ENCODE measurements around the gene ADGRF1. TPM values are rescaled to one million over a fixed set of nuclear protein-coding genes. Genes with fewer than 3 reads are reported as not detected.
A peak's percentile ranks its signal among the peaks of the same experiment; 100 is the strongest.

The ADGRF1 gene
- total RNA-seq, 1 experiment from 2014 or later = 39.6 TPM

- Histone ChIP-seq H3K27me3 (ENCODE audit: insufficient read depth, low read length) (no peaks in the 10 kb centered on the region), H3K4me2 (ENCODE audit: low read length) (0 out of 2 replicates have a peak overlapping the region, but pooled peaks have one; percentile 72), H4K20me1 (ENCODE audit: insufficient read depth) (no peaks in the 10 kb centered on the region), H3K36me3 (ENCODE audit: control insufficient read depth in 1 of 2, insufficient read depth in 2 of 2, low read length in 2 of 2) (peaks cover 0 to 9% of the 10 kb centered on the region in 2 experiments; a peak in 1 of 4 replicates), H3K4me1 (ENCODE audit: control insufficient read depth in 1 of 2, insufficient read depth in 2 of 2, low read length in 2 of 2) (peaks cover 38 to 48% of the 10 kb centered on the region in 2 experiments), H3K9me2 (ENCODE audit: insufficient read depth) (no peaks in the 10 kb centered on the region), H3K4me3 (replicated peaks in 1 of 2; ENCODE audit: low read depth in 1 of 2, low read length in 2 of 2) (no peak overlapping the region), H3K27ac (ENCODE audit: low read depth, low read length) (no peak overlapping the region), H2AFZ (ENCODE audit: low read depth, low read length, poor library complexity, severe bottlenecking) (no peak overlapping the region), H3K9me3 (ENCODE audit: control insufficient read depth in 1 of 2, insufficient read depth in 1 of 2, low read depth in 1 of 2, low read length in 2 of 2) (no peaks in the 10 kb centered on the region), H3K9ac (ENCODE audit: low read length) (no peak overlapping the region), H3K79me2 (ENCODE audit: insufficient read depth, low read length) (peaks cover 86% of the 10 kb centered on the region)
- CTCF ChIA-PET = interaction anchor here (2.1 kb wide), 1 partner anchor 184 kb away, joined by 8 read pairs; no protein-coding TSS in a partner anchor
- TF ChIP-seq, protein P1, sequence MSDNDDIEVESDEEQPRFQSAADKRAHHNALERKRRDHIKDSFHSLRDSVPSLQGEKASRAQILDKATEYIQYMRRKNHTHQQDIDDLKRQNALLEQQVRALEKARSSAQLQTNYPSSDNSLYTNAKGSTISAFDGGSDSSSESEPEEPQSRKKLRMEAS (IDR thresholded peaks at IDR 0.05) = no peak
- no peak for TF ChIP-seq EZH2 (IDR thresholded peaks at IDR 0.05)
- intact Hi-C loops (cut with micrococcal nuclease) = no loop called here
- RAD21 ChIA-PET (ENCODE audit: low non-redundant PET in 1 of 2, low total read pairs in 2 of 2, uncharacterized antibody in 2 of 2, unreplicated experiment in 2 of 2) = no interaction called here
- no TSS peak for BruUV-seq (replicated peaks)
- no peak for DNase-seq (ENCODE audit: low read depth, low spot score)
- POLR2A ChIA-PET = interaction anchor here (3.4 kb wide), 1 partner anchor 11 kb away, joined by 24 read pairs; no protein-coding TSS in a partner anchor
- ATAC-seq = no peak
These were observed 9.0 kb downstream of the ADGRF1 start for GRCh38 chr6:47032974-47033765.

GRCh38 chr6:47031656-47032055 lies 10.5 kb downstream of the ADGRF1 start:
- Histone ChIP-seq H3K36me3 (ENCODE audit: control insufficient read depth in 1 of 2, insufficient read depth in 2 of 2, low read length in 2 of 2) (peaks cover 0 to 15% of the 10 kb centered on the region in 2 experiments; a peak in 1 of 4 replicates), H3K4me2 (ENCODE audit: low read length) (no peak overlapping the region), H3K9ac (ENCODE audit: low read length) (no peak overlapping the region), H3K9me3 (ENCODE audit: control insufficient read depth in 1 of 2, insufficient read depth in 1 of 2, low read depth in 1 of 2, low read length in 2 of 2) (no peaks in the 10 kb centered on the region), H3K27ac (ENCODE audit: low read depth, low read length) (no peak overlapping the region), H3K27me3 (ENCODE audit: insufficient read depth, low read length) (no peaks in the 10 kb centered on the region), H2AFZ (ENCODE audit: low read depth, low read length, poor library complexity, severe bottlenecking) (no peak overlapping the region), H4K20me1 (ENCODE audit: insufficient read depth) (no peaks in the 10 kb centered on the region), H3K79me2 (ENCODE audit: insufficient read depth, low read length) (peaks cover 71% of the 10 kb centered on the region), H3K9me2 (ENCODE audit: insufficient read depth) (no peaks in the 10 kb centered on the region), H3K4me1 (ENCODE audit: control insufficient read depth in 1 of 2, insufficient read depth in 2 of 2, low read length in 2 of 2) (peaks cover 29 to 33% of the 10 kb centered on the region in 2 experiments), H3K4me3 (replicated peaks in 1 of 2; ENCODE audit: low read depth in 1 of 2, low read length in 2 of 2) (no peak overlapping the region)
- no TSS peak for BruUV-seq (replicated peaks)
- ATAC-seq (no peak), DNase-seq (ENCODE audit: low read depth, low spot score) (no peak)
- intact Hi-C loops (cut with micrococcal nuclease) = no loop called here
- ChIA-PET CTCF (no interaction called here), RAD21 (ENCODE audit: low non-redundant PET in 1 of 2, low total read pairs in 2 of 2, uncharacterized antibody in 2 of 2, unreplicated experiment in 2 of 2) (no interaction called here), POLR2A (no interaction called here)
- no peak for TF ChIP-seq CBX3 (IDR thresholded peaks at IDR 0.05; ENCODE audit: low read depth)
- no peak for TF ChIP-seq ELF1 (IDR thresholded peaks at IDR 0.05; ENCODE audit: borderline replicate concordance, low read depth)
- TF ChIP-seq, protein P1 (IDR thresholded peaks at IDR 0.05) = no peak
- no peak for TF ChIP-seq ZFX (IDR thresholded peaks at IDR 0.05)
- TF ChIP-seq SIN3A (IDR thresholded peaks at IDR 0.05; ENCODE audit: low read depth) = no peak
- TF ChIP-seq JUND (IDR thresholded peaks at IDR 0.05) = no peak
- no peak for TF ChIP-seq EGR1 (IDR thresholded peaks at IDR 0.05; ENCODE audit: low read depth)
- no peak for TF ChIP-seq SRF (IDR thresholded peaks at IDR 0.05; ENCODE audit: low read depth)
- no peak for TF ChIP-seq YY1 (IDR thresholded peaks at IDR 0.05; ENCODE audit: extremely low read depth, insufficient replicate concordance, low read depth, low read length)
- no peak for TF ChIP-seq CEBPB (IDR thresholded peaks at IDR 0.05; ENCODE audit: low read depth)
- TF ChIP-seq TCF7L2 (IDR thresholded peaks at IDR 0.05; ENCODE audit: borderline replicate concordance, extremely low read depth, insufficient read depth, insufficient read length) = no peak
- TF ChIP-seq, protein P2, sequence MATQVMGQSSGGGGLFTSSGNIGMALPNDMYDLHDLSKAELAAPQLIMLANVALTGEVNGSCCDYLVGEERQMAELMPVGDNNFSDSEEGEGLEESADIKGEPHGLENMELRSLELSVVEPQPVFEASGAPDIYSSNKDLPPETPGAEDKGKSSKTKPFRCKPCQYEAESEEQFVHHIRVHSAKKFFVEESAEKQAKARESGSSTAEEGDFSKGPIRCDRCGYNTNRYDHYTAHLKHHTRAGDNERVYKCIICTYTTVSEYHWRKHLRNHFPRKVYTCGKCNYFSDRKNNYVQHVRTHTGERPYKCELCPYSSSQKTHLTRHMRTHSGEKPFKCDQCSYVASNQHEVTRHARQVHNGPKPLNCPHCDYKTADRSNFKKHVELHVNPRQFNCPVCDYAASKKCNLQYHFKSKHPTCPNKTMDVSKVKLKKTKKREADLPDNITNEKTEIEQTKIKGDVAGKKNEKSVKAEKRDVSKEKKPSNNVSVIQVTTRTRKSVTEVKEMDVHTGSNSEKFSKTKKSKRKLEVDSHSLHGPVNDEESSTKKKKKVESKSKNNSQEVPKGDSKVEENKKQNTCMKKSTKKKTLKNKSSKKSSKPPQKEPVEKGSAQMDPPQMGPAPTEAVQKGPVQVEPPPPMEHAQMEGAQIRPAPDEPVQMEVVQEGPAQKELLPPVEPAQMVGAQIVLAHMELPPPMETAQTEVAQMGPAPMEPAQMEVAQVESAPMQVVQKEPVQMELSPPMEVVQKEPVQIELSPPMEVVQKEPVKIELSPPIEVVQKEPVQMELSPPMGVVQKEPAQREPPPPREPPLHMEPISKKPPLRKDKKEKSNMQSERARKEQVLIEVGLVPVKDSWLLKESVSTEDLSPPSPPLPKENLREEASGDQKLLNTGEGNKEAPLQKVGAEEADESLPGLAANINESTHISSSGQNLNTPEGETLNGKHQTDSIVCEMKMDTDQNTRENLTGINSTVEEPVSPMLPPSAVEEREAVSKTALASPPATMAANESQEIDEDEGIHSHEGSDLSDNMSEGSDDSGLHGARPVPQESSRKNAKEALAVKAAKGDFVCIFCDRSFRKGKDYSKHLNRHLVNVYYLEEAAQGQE (IDR thresholded peaks at IDR 0.05; ENCODE audit: low read depth) = no peak
- TF ChIP-seq RAD21 (IDR thresholded peaks at IDR 0.05; ENCODE audit: low read depth) = no peak
